HepG2 (cell line): Measurements from ENCODE around the gene ZKSCAN5. TPM values are rescaled to one million over a fixed set of nuclear protein-coding genes. Genes with fewer than 3 reads are reported as not detected.

Experiments
- ATAC-seq: fragments of 200-7000 bp; cut with Tn5 transposase; 3 replicates; pipeline ENCODE4 v1.9.1; 2020; ENCODE audit warnings: mild to moderate bottlenecking, moderate library complexity
- BruUV-seq: library from RNA; stranded (reverse); fragments of 400-500 nt; replicated peaks from 2 replicates; lab custom pipeline; 2021; lab: Mats Ljungman, UMichigan
- CTCF ChIA-PET: fragments of 300-600 bp; formaldehyde crosslinking; extraction: SDS; loops from one replicate; lab custom pipeline; 2021; ENCODE audit warnings: low total read pairs, inconsistent platforms, low intra/inter-chr PET ratio; lab: Yijun Ruan, JAX
- POLR2A ChIA-PET: fragments of 350-600 bp; sonication (Branson Sonifier 250); formaldehyde crosslinking; loops from one replicate; lab custom pipeline; 2020; ENCODE audit warnings: antibody characterized with exemption, inconsistent platforms; lab: Yijun Ruan, JAX
- DNase-seq: peaks from one replicate; pipeline ENCODE4 v3.0.0-alpha.2; 2015; ENCODE audit warnings: low spot score
- FAIRE-seq: peaks from 3 replicates; lab custom pipeline; 2011; peaks lifted over from hg19 to GRCh38; lab: Jason Lieb, UNC
- H2AFZ ChIP-seq: one replicate; pipeline ENCODE4 v1.6.1; 2011; ENCODE audit warnings: low read length, inconsistent platforms
- H3K27ac ChIP-seq: fragments of 300-600 bp; 3 replicates; pipeline ENCODE4 v1.8.0; 2011; ENCODE audit warnings: mixed run types, mild to moderate bottlenecking, mixed read lengths, low read length, inconsistent platforms; ENCODE audit not compliant: insufficient read depth; ENCODE audit errors: extremely low read length
- H3K27me3 ChIP-seq, 2 experiments: fragments of 200-600 bp in 1 of 2; 2 replicates in 1 of 2; 3 replicates in 1 of 2; pipeline versions ENCODE4 v1.6.0 to v1.8.0; 2011; ENCODE audit warnings: low read length in 2 of 2, mild to moderate bottlenecking in 2 of 2, moderate library complexity in 2 of 2, inconsistent platforms in 1 of 2; ENCODE audit not compliant: insufficient read depth in 2 of 2, control insufficient read depth in 1 of 2
- H3K36me3 ChIP-seq, 2 experiments: fragments of 200-600 bp in 1 of 2; replicated peaks in 1 of 2; 2 replicates in 1 of 2; 3 replicates in 1 of 2; pipeline versions ENCODE4 v1.5.1 to v1.8.0; 2011; ENCODE audit warnings: low read length in 2 of 2, inconsistent platforms in 1 of 2; ENCODE audit not compliant: insufficient read depth in 2 of 2, control insufficient read depth in 1 of 2
- H3K4me1 ChIP-seq: 2 replicates; pipeline ENCODE4 v1.5.1; 2012; ENCODE audit warnings: low read length, inconsistent platforms; ENCODE audit not compliant: insufficient read depth
- H3K4me2 ChIP-seq: 2 replicates; pipeline ENCODE4 v1.6.0; 2011; ENCODE audit warnings: low read depth, low read length, inconsistent platforms
- H3K4me3 ChIP-seq, 3 experiments: fragments of 200-600 bp in 1 of 3; sonication (generic), shearing (Covaris generic) in 1 of 3; replicated peaks in 1 of 3; 2 replicates each; pipeline ENCODE4 v1.5.1; 2011 to 2016; ENCODE audit warnings: low read length in 3 of 3, inconsistent platforms in 2 of 3, low read depth in 2 of 3, mild to moderate bottlenecking in 2 of 3, control low read depth in 1 of 3, mixed read lengths in 1 of 3; ENCODE audit not compliant: insufficient read depth in 1 of 3
- H3K79me2 ChIP-seq: one replicate; pipeline ENCODE4 v1.6.1; 2011; ENCODE audit warnings: low read length, inconsistent platforms; ENCODE audit not compliant: insufficient read depth
- H3K9ac ChIP-seq: 2 replicates; pipeline ENCODE4 v1.6.0; 2011; ENCODE audit warnings: mild to moderate bottlenecking, low read depth, low read length, inconsistent platforms; ENCODE audit not compliant: insufficient read depth
- H3K9me3 ChIP-seq: 2 replicates; pipeline ENCODE4 v1.5.1; 2012; ENCODE audit warnings: mild to moderate bottlenecking, low read length
- H4K20me1 ChIP-seq: 2 replicates; pipeline ENCODE4 v1.6.0; 2011; ENCODE audit warnings: inconsistent platforms, mild to moderate bottlenecking, low read length, moderate library complexity; ENCODE audit not compliant: insufficient read depth
- ESRRA ChIP-seq: sonication (generic); formaldehyde crosslinking; IDR thresholded peaks from 2 replicates; pipeline ENCODE4 v1.5.1; 2020; ENCODE audit warnings: mild to moderate bottlenecking, low read depth, missing genetic modification reagents
- GABPB1 ChIP-seq: IDR thresholded peaks from 2 replicates; pipeline ENCODE4 v1.6.1; 2016; ENCODE audit warnings: mild to moderate bottlenecking, missing genetic modification reagents, moderate library complexity, missing compliant biosample characterization
- HOXA3 ChIP-seq: sonication (generic); formaldehyde crosslinking; IDR thresholded peaks from 2 replicates; pipeline ENCODE4 v1.5.0; 2020; ENCODE audit warnings: missing genetic modification reagents
- IRX3 ChIP-seq: sonication (generic); formaldehyde crosslinking; IDR thresholded peaks from 2 replicates; pipeline ENCODE4 v1.8.1; 2023; ENCODE audit warnings: mild to moderate bottlenecking, low read depth, missing genetic modification reagents, borderline replicate concordance
- KDM5A ChIP-seq: fragments of 200-600 bp; sonication (generic); IDR thresholded peaks from 2 replicates; pipeline ENCODE4 v1.7.0; 2018; ENCODE audit warnings: antibody characterized with exemption, mild to moderate bottlenecking, low read length, borderline replicate concordance
- MIXL1 ChIP-seq: IDR thresholded peaks from 2 replicates; pipeline ENCODE4 v1.6.1; 2016
- NR2F2 ChIP-seq: IDR thresholded peaks from 2 replicates; pipeline ENCODE4 v1.6.1; 2012; ENCODE audit warnings: low read depth, inconsistent platforms, borderline replicate concordance
- RBAK ChIP-seq: sonication (generic); formaldehyde crosslinking; IDR thresholded peaks from 2 replicates; pipeline ENCODE4 v1.5.1; 2020; ENCODE audit warnings: mild to moderate bottlenecking, missing genetic modification reagents
- SAP130 ChIP-seq: IDR thresholded peaks from 2 replicates; pipeline ENCODE4 v1.6.1; 2016; ENCODE audit warnings: low read depth
- SMAD1 ChIP-seq: sonication (generic); formaldehyde crosslinking; IDR thresholded peaks from 2 replicates; pipeline ENCODE4 v1.4.0; 2020; ENCODE audit warnings: missing genetic modification reagents, low read depth, mild to moderate bottlenecking, borderline replicate concordance
- SMYD3 ChIP-seq: sonication (generic); formaldehyde crosslinking; IDR thresholded peaks from 2 replicates; pipeline ENCODE4 v1.8.1; 2023; ENCODE audit warnings: mild to moderate bottlenecking, missing genetic modification reagents
- TEAD3 ChIP-seq: optimal IDR thresholded peaks from 2 replicates; pipeline ENCODE3; 2016; ENCODE audit warnings: borderline replicate concordance
- ZFY ChIP-seq: sonication (generic); formaldehyde crosslinking; IDR thresholded peaks from 2 replicates; pipeline ENCODE4 v1.4.0; 2020; ENCODE audit warnings: missing genetic modification reagents
- ZNF121 ChIP-seq: sonication (generic); formaldehyde crosslinking; IDR thresholded peaks from 2 replicates; pipeline ENCODE4 v1.5.0; 2020; ENCODE audit warnings: mild to moderate bottlenecking, missing genetic modification reagents
- ZNF160 ChIP-seq: sonication (generic); formaldehyde crosslinking; IDR thresholded peaks from 2 replicates; pipeline ENCODE4 v1.8.0; 2022; ENCODE audit warnings: mild to moderate bottlenecking, inconsistent platforms, missing genetic modification reagents
- ZNF326 ChIP-seq: sonication (generic); formaldehyde crosslinking; IDR thresholded peaks from 2 replicates; pipeline ENCODE4 v1.4.0; 2020; ENCODE audit warnings: missing genetic modification reagents, borderline replicate concordance
- ZNF550 ChIP-seq: sonication (generic); formaldehyde crosslinking; IDR thresholded peaks from 2 replicates; pipeline ENCODE4 v1.4.0; 2020; ENCODE audit warnings: mild to moderate bottlenecking, missing genetic modification reagents, borderline replicate concordance
- ZNF563 ChIP-seq: sonication (generic); formaldehyde crosslinking; IDR thresholded peaks from 2 replicates; pipeline ENCODE4 v1.8.0; 2022; ENCODE audit warnings: mild to moderate bottlenecking, moderate library complexity, missing genetic modification reagents
- ZNF670 ChIP-seq: sonication (generic); formaldehyde crosslinking; IDR thresholded peaks from 2 replicates; pipeline ENCODE4 v1.8.0; 2022; ENCODE audit warnings: mild to moderate bottlenecking, missing genetic modification reagents, borderline replicate concordance
- ZNF709 ChIP-seq: sonication (generic); formaldehyde crosslinking; IDR thresholded peaks from 2 replicates; pipeline ENCODE4 v1.5.0; 2020; ENCODE audit warnings: mild to moderate bottlenecking, missing genetic modification reagents
- ZNF766 ChIP-seq: sonication (generic); formaldehyde crosslinking; IDR thresholded peaks from 2 replicates; pipeline ENCODE4 v1.5.0; 2020; ENCODE audit warnings: missing genetic modification reagents, borderline replicate concordance
- ZNF775 ChIP-seq: sonication (generic); formaldehyde crosslinking; IDR thresholded peaks from 2 replicates; pipeline ENCODE4 v1.4.0; 2020; ENCODE audit warnings: missing genetic modification reagents, mild to moderate bottlenecking, moderate library complexity, borderline replicate concordance
- ZNF816 ChIP-seq: sonication (generic); formaldehyde crosslinking; IDR thresholded peaks from 2 replicates; pipeline ENCODE4 v1.8.0; 2022; ENCODE audit warnings: missing genetic modification reagents, mild to moderate bottlenecking, borderline replicate concordance
- ZSCAN29 ChIP-seq: sonication (generic); formaldehyde crosslinking; conservative IDR thresholded peaks from 2 replicates; pipeline ENCODE4 v1.4.0; 2020; ENCODE audit warnings: mild to moderate bottlenecking, missing genetic modification reagents
- ZSCAN30 ChIP-seq: sonication (generic); formaldehyde crosslinking; IDR thresholded peaks from 2 replicates; pipeline ENCODE4 v1.5.0; 2020; ENCODE audit warnings: mild to moderate bottlenecking, missing genetic modification reagents
- WGBS: methylation state at CpG from one replicate; pipeline ENCODE4 v1.1.6; 2017; ENCODE audit warnings: low lambda C conversion rate; 5-methylcytosine and 5-hydroxymethylcytosine counted together
- in situ Hi-C: cut with HindIII; loops from 2 replicates; pipeline ENCODE4 v1.10.0; 2017; ENCODE audit warnings: low pct_unique_long_range_greater_than_20kb; ENCODE audit not compliant: extremely low pct_ligation_motif_present
- intact Hi-C: fragments of 100-400 bp; cut with micrococcal nuclease; formaldehyde crosslinking; loops from one replicate; pipeline ENCODE4 v1.10.0; 2022; ENCODE audit not compliant: unreplicated experiment
- polyA plus RNA-seq, 8 experiments: library from polyadenylated mRNA; depleted of rRNA in 3 of 8; stranded (reverse) in 7 of 8; unstranded in 1 of 8; fragments of >200 nt; fragmentation: Illumina TruSeq in 4 of 8; extraction: Trizol in 4 of 8; gene quantifications; 2 replicates each; pipeline versions ENCODE4 v1.2.1 to v1.2.3, GENCODE V29; 2011 to 2016; ENCODE audit warnings: low read depth in 4 of 8, missing spikeins in 1 of 8, mixed read lengths in 1 of 8; ENCODE audit not compliant: insufficient read depth in 1 of 8
- total RNA-seq, 5 experiments: library from RNA; depleted of rRNA; stranded (reverse); fragments of >200 nt; fragmentation: Illumina TruSeq; extraction: Trizol; gene quantifications; 2 replicates each; pipeline ENCODE4 v1.2.3, GENCODE V29; 2016; ENCODE audit warnings: low read depth in 1 of 5
- TF ChIP-seq, protein P1 (sequence below): sonication (generic); formaldehyde crosslinking; IDR thresholded peaks from 2 replicates; pipeline ENCODE4 v1.4.0; 2020; ENCODE audit warnings: missing genetic modification reagents
- TF ChIP-seq, protein P2 (sequence below): sonication (generic); IDR thresholded peaks from 2 replicates; pipeline ENCODE4 v1.6.1; 2016; ENCODE audit warnings: low read depth, borderline replicate concordance

The ZKSCAN5 gene
- total and polyA plus RNA-seq, 2 of the 13 experiments (the other 11 are each of a cell fraction or from before 2014, with no cell fraction given), result 5.5 to 11.7 TPM

DNA sequence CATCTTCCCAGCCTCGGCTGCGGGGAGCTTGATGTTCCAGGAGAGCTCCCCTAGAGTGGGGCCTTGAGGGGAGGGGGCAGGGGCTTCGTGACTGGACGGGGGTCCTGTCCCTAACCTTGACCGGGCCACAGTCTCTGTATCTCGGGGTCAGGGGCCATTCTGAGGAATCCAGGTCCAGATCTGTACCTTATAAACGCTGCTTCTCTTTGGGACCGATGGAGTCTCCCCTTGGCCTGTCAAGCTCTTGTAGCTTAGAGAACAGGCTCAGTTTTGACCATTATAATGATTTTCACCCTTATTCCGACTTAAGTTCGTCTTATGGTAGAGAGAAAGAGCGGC is 831 bp downstream of the ZKSCAN5 start:
- BruUV-seq, result no TSS peak
- intact Hi-C loops, result no loop called here
- H3K4me3 ChIP-seq, result peak overlapping the region; percentile 87 to 94 (median 88)
- no peak for DNase-seq
- 0% methylated on average over 5 of the region's 11 CpGs for WGBS
- no peak overlapping the region for H2AFZ ChIP-seq
- peak overlapping the region; percentile 80 for H3K9ac ChIP-seq
- no peaks in the 10 kb centered on the region for H3K9me3 ChIP-seq
- in situ Hi-C loops, result no loop called here
- ChIA-PET POLR2A (interaction anchor here (0.8 to 2.0 kb wide), 15 partner anchors 13 to 297 kb away, joined by 3 to 42 read pairs (median 8); partner anchors contain the start of genes ATP5MF, BUD31, FAM200A and KPNA7), CTCF (no interaction called here)
- no peak for FAIRE-seq
- peak; percentile 10 for ATAC-seq
- peak overlapping the region; percentile 93 for H3K4me2 ChIP-seq
- H4K20me1 ChIP-seq, result 0 out of 2 replicates have a peak, but pooled peaks cover 3% of the 10 kb centered on the region
- peak overlapping the region; percentile 76 for H3K27ac ChIP-seq
- peaks cover 32% of the 10 kb centered on the region for H3K79me2 ChIP-seq
- H3K27me3 ChIP-seq, result no peaks in the 10 kb centered on the region; a peak in 1 of 5 replicates
- H3K36me3 ChIP-seq, result 0 out of 5 replicates have a peak, but pooled peaks cover 0 to 1% of the 10 kb centered on the region in 2 experiments
- H3K4me1 ChIP-seq, result peaks cover 25% of the 10 kb centered on the region
- TF ChIP-seq ZNF550 (CRISPR knock-in tag) (no peak), ZNF326 (CRISPR knock-in tag) (no peak), HOXA3 (CRISPR knock-in tag) (no peak), ZNF816 (0 out of 2 replicates have a peak, but pooled peaks have one; percentile 87), ZNF670 (CRISPR knock-in tag) (peak; percentile 40; the same call in 1 of the 2 replicates), ESRRA (CRISPR knock-in tag) (no peak), ZNF709 (0 out of 2 replicates have a peak, but pooled peaks have one; percentile 23), ZNF766 (no peak), SMYD3 (CRISPR knock-in tag) (no peak), GABPB1 (CRISPR knock-in tag) (no peak), ZSCAN30 (no peak), SAP130 (CRISPR knock-in tag) (no peak), MIXL1 (CRISPR knock-in tag) (no peak), ZNF160 (CRISPR knock-in tag) (no peak; the same call in 1 of the 2 replicates), NR2F2 (0 out of 2 replicates have a peak, but pooled peaks have one; percentile 22), ZNF563 (0 out of 2 replicates have a peak, but pooled peaks have one; percentile 12), KDM5A (peak; percentile 75), ZSCAN29 (CRISPR knock-in tag) (0 out of 2 replicates have a peak, but pooled peaks have one; percentile 10), ZNF775 (no peak), TEAD3 (CRISPR knock-in tag) (no peak), RBAK (CRISPR knock-in tag) (no peak), IRX3 (CRISPR knock-in tag) (no peak), ZFY (CRISPR knock-in tag) (no peak), ZNF121 (CRISPR knock-in tag) (no peak), SMAD1 (CRISPR knock-in tag) (no peak)
- TF ChIP-seq, protein P1, sequence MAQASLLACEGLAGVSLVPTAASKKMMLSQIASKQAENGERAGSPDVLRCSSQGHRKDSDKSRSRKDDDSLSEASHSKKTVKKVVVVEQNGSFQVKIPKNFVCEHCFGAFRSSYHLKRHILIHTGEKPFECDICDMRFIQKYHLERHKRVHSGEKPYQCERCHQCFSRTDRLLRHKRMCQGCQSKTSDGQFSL (CRISPR knock-in tag), result no peak
- TF ChIP-seq, protein P2, sequence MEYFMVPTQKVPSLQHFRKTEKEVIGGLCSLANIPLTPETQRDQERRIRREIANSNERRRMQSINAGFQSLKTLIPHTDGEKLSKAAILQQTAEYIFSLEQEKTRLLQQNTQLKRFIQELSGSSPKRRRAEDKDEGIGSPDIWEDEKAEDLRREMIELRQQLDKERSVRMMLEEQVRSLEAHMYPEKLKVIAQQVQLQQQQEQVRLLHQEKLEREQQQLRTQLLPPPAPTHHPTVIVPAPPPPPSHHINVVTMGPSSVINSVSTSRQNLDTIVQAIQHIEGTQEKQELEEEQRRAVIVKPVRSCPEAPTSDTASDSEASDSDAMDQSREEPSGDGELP, result no peak
